Measurements from ENCODE around the gene SH3RF3. TPM values are rescaled to one million over a fixed set of nuclear protein-coding genes. Genes with fewer than 3 reads are reported as not detected.

SH3RF3 gene
- total and polyA plus RNA-seq, 8 donors = 7.0 to 11.1 (median 8.3) TPM

GRCh38 chr2:109132626-109133025 is 3.6 kb downstream of the SH3RF3 start:
- H3K36me3 ChIP-seq = no peaks in the 10 kb centered on the region
- no peak overlapping the region for H3K27ac ChIP-seq
- H3K4me1 ChIP-seq = peaks cover 4 to 43% of the 10 kb centered on the region in 2 donors
- DNase-seq = no peak
- no peak for ATAC-seq
- no peak for TF ChIP-seq CTCF (IDR thresholded peaks at IDR 0.05)
- intact Hi-C loops (cut with DNase I) = no loop called here
- peaks cover 3 to 48% of the 10 kb centered on the region in 2 donors for H3K27me3 ChIP-seq
- no peaks in the 10 kb centered on the region for H3K9me3 ChIP-seq
- no peak overlapping the region for H3K4me3 ChIP-seq

GRCh38 chr2:109133746-109134145 is 4.7 kb downstream of the SH3RF3 start:
- H3K9me3 ChIP-seq = no peaks in the 10 kb centered on the region
- H3K4me1 ChIP-seq = peaks cover 4 to 32% of the 10 kb centered on the region in 2 donors
- no peak for ATAC-seq
- TF ChIP-seq CTCF (IDR thresholded peaks at IDR 0.05) = no peak
- intact Hi-C loops (cut with DNase I) = no loop called here
- H3K36me3 ChIP-seq = no peaks in the 10 kb centered on the region
- H3K27me3 ChIP-seq = peaks cover 3 to 37% of the 10 kb centered on the region in 2 donors
- DNase-seq = no peak
- H3K27ac ChIP-seq = no peak overlapping the region
- no peak overlapping the region for H3K4me3 ChIP-seq

DNA sequence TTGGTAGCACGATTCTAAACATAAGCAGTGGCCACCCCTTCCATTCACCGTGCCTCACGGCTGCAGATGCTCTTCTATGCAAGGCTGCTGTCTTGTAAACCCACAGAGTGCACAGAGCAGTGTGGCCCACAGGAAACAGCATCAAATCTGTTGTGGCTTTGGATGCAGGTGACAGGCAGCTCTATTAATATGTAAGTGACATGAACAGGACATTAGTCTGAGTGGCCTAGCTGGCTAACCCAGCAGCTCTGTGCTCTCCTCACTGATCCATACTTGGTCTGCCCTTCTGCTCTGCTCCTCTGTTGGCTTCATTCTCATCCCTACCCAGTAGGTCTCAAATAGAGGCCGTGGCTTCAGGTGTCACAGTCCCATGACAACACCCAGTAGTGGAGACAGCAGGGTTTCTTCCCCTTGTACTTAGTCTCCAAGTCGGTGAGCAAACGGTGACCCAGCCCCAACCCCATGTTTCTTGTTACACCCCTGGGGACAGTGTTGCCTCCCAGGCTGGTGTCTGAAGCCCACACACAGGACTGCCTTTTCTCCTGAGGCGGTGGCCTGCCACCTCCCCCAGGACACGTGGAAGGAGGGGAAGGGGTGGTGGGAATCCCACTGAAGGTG is 5.8 kb downstream of the SH3RF3 start:
- TF ChIP-seq CTCF (IDR thresholded peaks at IDR 0.05) = no peak
- H3K4me1 ChIP-seq = peaks cover 4 to 21% of the 10 kb centered on the region in 2 donors
- H3K4me3 ChIP-seq = no peak overlapping the region
- no peak for ATAC-seq
- no peaks in the 10 kb centered on the region for H3K9me3 ChIP-seq
- DNase-seq = no peak
- intact Hi-C loops (cut with DNase I) = no loop called here
- H3K36me3 ChIP-seq = no peaks in the 10 kb centered on the region
- peaks cover 3 to 26% of the 10 kb centered on the region in 2 donors for H3K27me3 ChIP-seq
- no peak overlapping the region for H3K27ac ChIP-seq

DNA sequence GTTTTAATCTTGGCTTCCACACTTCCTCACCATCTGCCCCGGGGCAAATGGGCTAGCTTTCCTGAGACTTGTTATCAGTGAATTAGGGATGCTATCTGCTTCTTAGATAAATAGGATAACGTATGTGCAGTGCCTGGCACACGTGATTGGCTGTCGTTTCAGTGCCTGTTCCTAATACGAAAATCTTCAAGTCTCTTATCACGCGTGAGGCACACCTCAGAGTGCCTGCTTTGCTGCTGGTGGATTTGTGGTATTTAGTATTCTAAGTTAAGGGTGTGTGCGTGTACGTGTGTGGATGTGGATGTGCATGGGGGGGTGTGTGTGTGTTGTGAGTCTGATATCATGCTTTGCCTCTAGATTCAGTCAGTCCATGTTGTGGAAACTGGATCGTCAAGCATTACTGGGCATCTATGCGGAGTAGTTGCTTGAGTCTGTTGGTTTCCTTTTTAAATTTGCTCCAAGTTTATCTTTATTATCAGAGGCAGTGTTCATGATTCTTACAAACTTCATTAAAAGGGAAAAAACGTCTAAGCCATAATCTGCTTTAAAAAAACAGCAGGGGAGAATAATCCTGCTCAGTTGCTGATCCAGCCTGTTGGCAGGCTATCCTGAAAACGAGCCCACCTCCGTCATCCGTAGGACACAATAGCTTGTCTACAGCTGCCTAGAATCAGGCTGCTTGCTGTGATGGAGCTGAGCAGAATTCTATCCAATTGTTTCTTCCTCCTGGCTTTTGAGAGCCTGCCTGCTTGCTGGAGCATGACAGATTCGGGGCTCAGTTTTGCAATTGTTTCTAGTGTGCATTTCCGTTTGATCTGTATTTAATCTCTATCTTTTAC is 6.6 kb downstream of the SH3RF3 start:
- peaks cover 4 to 14% of the 10 kb centered on the region in 2 donors for H3K4me1 ChIP-seq
- TF ChIP-seq CTCF (IDR thresholded peaks at IDR 0.05) = no peak
- H3K27ac ChIP-seq = no peak overlapping the region
- no peak overlapping the region for H3K4me3 ChIP-seq
- H3K9me3 ChIP-seq = no peaks in the 10 kb centered on the region
- intact Hi-C loops (cut with DNase I) = no loop called here
- DNase-seq = no peak
- H3K27me3 ChIP-seq = peaks cover under 1 to 19% of the 10 kb centered on the region in 2 donors
- ATAC-seq = no peak
- H3K36me3 ChIP-seq = no peaks in the 10 kb centered on the region

GRCh38 chr2:109136542-109136941 is 7.5 kb downstream of the SH3RF3 start:
- Histone ChIP-seq H3K4me1 (peaks cover 4% of the 10 kb centered on the region in 2 donors), H3K36me3 (no peaks in the 10 kb centered on the region), H3K9me3 (no peaks in the 10 kb centered on the region), H3K27me3 (peaks cover 0 to 9% of the 10 kb centered on the region in 2 donors), H3K4me3 (no peak overlapping the region), H3K27ac (no peak overlapping the region)
- ATAC-seq (no peak), DNase-seq (no peak)
- TF ChIP-seq CTCF (IDR thresholded peaks at IDR 0.05) = no peak
- intact Hi-C loops (cut with DNase I) = no loop called here
